UCSD-AML1 (cell line): ENCODE data around the gene CRIP3.

Experiments
- DNase-seq: peaks from one replicate; lab custom pipeline; 2025; ENCODE audit not compliant: unreplicated experiment; lab: John Stamatoyannopoulos, UW

Gene CRIP3

GRCh38 chr6:43274916-43275597 is 33.6 kb downstream of the CRIP3 start:
- DNase-seq: no peak

GRCh38 chr6:43274127-43274915 is 34.3 kb downstream of the CRIP3 start:
- DNase-seq: no peak

- DNase-seq: no peak
Observed at GRCh38 chr6:43273707-43274106, 34.9 kb downstream of the CRIP3 start.

- DNase-seq: no peak
Observed at GRCh38 chr6:43271944-43272343, 36.7 kb downstream of the CRIP3 start.

GRCh38 chr6:43271103-43271815 is 37.4 kb downstream of the CRIP3 start:
- no peak for DNase-seq

- no peak for DNase-seq
Observed at GRCh38 chr6:43269273-43270007, 39.2 kb downstream of the CRIP3 start.

GRCh38 chr6:43268782-43269272 is 39.8 kb downstream of the CRIP3 start:
- DNase-seq: no peak

GRCh38 chr6:43268355-43268700 is 40.3 kb downstream of the CRIP3 start:
- no peak for DNase-seq

- DNase-seq: no peak
Observed at GRCh38 chr6:43267619-43268354, 40.8 kb downstream of the CRIP3 start.

- no peak for DNase-seq
Observed at GRCh38 chr6:43265564-43265963, 43.1 kb downstream of the CRIP3 start.

GRCh38 chr6:43264599-43265145 is 44.0 kb downstream of the CRIP3 start:
- DNase-seq: no peak

GRCh38 chr6:43263314-43264178 is 45.1 kb downstream of the CRIP3 start:
- peak; percentile 80 for DNase-seq

- DNase-seq: no peak
Observed at GRCh38 chr6:43262780-43263313, 45.8 kb downstream of the CRIP3 start.

- DNase-seq: no peak
Observed at GRCh38 chr6:43262000-43262779, 46.4 kb downstream of the CRIP3 start.

GRCh38 chr6:43261198-43261597 is 47.4 kb downstream of the CRIP3 start:
- no peak for DNase-seq

GRCh38 chr6:43260791-43261190 is 47.8 kb downstream of the CRIP3 start:
- no peak for DNase-seq

GRCh38 chr6:43258807-43259686 is 49.6 kb downstream of the CRIP3 start:
- DNase-seq: no peak
